Activated naive CD8-positive, alpha-beta T cell treated with anti-CD3 and anti-CD28 coated beads, Interleukin-2, amount 50 U/mL, for 24 hours (primary cell): ENCODE measurements around the gene FAM221B.
A peak's percentile ranks its signal among the peaks of the same experiment; 100 is the strongest.

Experiments used
- ATAC-seq: fragments of 150-1000 bp; cut with Tn5 transposase; one replicate; pipeline ENCODE4 v1.10.0; 2021
- DNase-seq: peaks from one replicate; pipeline ENCODE4 v3.0.0; 2021
- H3K27ac Mint-ChIP-seq: one replicate; pipeline ENCODE4 v1.8.0; 2021; ENCODE audit warnings: mild to moderate bottlenecking, mixed read lengths
- H3K27me3 Mint-ChIP-seq: one replicate; pipeline ENCODE4 v1.8.0; 2021; ENCODE audit warnings: mixed read lengths
- H3K36me3 Mint-ChIP-seq: one replicate; pipeline ENCODE4 v1.8.0; 2021; ENCODE audit warnings: low read depth, mixed read lengths
- H3K4me1 Mint-ChIP-seq: one replicate; pipeline ENCODE4 v1.8.0; 2021; ENCODE audit warnings: mixed read lengths
- H3K4me3 Mint-ChIP-seq: one replicate; pipeline ENCODE4 v1.8.0; 2021; ENCODE audit warnings: mild to moderate bottlenecking, moderate library complexity, mixed read lengths
- H3K9me3 Mint-ChIP-seq: one replicate; pipeline ENCODE4 v1.8.0; 2021; ENCODE audit warnings: mixed read lengths

The FAM221B gene

DNA sequence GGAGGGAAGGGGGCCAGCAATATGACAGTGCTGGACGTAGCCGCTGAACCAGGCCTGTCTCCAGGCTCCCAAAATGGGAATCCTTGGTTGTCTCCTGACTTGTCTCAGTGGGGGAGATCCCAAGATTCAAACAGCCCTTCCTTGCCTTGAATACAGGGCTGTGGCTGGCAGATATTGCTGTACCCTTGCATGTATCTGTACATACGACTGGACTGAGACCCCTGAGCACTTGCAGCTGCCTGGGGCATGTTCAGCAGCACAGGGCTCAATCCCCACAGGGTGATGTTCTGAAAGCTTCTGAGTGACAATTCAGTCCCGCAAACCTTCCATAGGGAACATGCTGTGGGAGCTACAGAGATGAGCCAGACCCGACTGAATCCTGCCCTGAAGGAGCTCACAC is 28.4 kb upstream of the FAM221B start:
- H3K27me3 Mint-ChIP-seq: peaks cover 2% of the 10 kb centered on the region
- DNase-seq (no peak), ATAC-seq (no peak)
- H3K27ac Mint-ChIP-seq: no peak overlapping the region
- no peaks in the 10 kb centered on the region for H3K4me1 Mint-ChIP-seq
- H3K9me3 Mint-ChIP-seq: no peaks in the 10 kb centered on the region
- no peak overlapping the region for H3K4me3 Mint-ChIP-seq
- H3K36me3 Mint-ChIP-seq: no peaks in the 10 kb centered on the region

DNA sequence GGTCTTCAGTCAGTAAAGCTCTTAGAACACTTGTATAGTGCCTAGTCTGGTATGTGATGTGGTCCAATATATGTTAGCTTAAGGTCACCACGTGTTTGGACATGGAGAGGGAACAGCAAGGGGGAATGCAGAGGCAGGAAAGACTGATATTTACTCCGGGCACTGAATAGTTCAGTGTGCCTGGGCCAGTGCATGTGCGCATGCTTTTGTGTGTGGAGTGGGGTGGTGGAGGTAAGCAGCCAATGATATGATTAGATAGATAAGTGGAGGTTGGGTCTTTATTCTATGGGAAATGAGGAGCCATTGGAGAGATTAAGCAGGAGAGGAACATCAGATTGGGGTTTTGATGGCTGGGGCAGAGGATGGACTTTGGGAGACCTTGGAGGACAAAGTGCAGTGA is 27.7 kb upstream of the FAM221B start:
- peaks cover under 1% of the 10 kb centered on the region for H3K27me3 Mint-ChIP-seq
- H3K36me3 Mint-ChIP-seq: no peaks in the 10 kb centered on the region
- ATAC-seq: no peak
- no peak for DNase-seq
- no peak overlapping the region for H3K27ac Mint-ChIP-seq
- no peaks in the 10 kb centered on the region for H3K4me1 Mint-ChIP-seq
- no peak overlapping the region for H3K4me3 Mint-ChIP-seq
- H3K9me3 Mint-ChIP-seq: no peaks in the 10 kb centered on the region

DNA sequence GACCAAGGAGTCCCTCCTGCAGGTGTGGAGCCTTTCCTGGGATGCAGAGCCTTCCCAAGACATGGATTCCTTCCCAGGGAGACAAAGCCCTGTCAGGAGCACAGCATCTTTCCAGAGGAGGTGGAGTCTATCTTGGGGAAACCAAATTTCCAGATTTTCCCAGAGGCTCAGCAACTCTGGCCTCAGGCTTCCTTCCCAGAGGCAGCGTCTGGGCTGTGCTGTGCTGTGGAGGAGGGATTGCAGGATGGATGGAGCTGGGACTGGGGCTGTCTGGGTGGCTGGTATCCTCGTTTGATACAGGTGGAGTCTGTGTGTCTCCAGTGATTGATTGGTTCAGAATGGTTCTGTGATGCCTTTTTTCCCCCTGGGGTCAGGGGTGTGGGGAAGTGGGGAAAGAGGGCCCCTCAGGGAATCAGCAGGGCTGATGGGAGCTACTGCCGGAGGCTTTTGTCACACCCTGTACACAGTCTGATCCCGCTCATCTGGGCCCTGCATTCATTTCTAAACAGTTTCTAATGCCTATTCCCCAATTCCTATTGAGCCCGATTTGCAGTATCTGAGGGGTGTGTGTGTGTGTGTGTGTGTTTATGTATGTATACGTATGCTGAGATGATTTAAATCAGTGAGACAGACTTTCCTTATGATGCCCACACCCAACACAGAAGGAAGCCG is 25.7 kb upstream of the FAM221B start:
- H3K36me3 Mint-ChIP-seq: no peaks in the 10 kb centered on the region
- H3K4me1 Mint-ChIP-seq: no peaks in the 10 kb centered on the region
- ATAC-seq (no peak), DNase-seq (no peak)
- H3K27ac Mint-ChIP-seq: no peak overlapping the region
- H3K9me3 Mint-ChIP-seq: no peaks in the 10 kb centered on the region
- H3K27me3 Mint-ChIP-seq: no peaks in the 10 kb centered on the region
- no peak overlapping the region for H3K4me3 Mint-ChIP-seq

DNA sequence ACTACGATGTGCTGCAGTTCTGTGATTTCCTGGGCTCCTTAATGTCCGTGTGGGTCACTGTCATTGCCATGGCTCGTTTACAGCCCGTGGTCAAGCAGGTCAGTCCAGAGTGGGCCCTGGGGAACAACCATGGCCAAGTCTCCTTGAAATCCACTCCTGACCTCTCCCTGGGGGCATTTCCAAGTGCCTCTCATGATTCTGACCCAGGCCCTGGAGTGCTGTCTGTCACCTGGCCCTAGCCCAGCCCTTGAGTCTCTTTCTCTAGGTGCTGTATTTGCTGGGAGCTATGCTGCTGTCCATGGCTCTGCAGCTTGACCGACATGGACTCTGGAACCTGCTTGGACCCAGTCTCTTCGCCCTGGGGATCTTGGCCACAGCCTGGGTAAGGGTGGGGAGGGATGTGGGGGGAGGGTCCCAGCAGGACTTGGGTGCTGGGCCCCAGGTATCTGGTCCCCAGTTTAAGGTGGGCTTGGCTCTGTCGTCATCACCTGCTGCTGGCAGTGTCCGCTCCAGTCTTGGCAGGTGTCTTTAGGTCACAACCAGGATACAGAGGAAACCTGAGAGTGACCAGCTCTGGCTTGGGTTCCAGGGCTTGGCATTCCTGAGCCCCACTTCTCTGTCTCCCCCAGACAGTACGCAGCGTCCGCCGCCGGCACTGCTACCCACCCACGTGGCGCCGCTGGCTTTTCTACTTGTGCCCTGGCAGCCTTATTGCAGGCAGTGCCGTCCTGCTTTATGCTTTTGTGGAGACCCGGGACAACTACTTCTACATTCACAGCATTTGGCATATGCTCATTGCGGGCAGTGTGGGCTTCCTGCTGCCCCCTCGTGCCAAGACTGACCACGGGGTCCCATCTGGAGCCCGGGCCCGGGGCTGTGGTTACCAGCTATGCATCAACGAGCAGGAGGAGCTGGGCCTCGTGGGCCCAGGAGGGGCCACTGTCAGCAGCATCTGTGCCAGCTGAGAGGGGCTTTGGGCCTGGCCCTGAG is 24.6 kb upstream of the FAM221B start:
- H3K36me3 Mint-ChIP-seq: no peaks in the 10 kb centered on the region
- peaks cover 6% of the 10 kb centered on the region for H3K4me1 Mint-ChIP-seq
- ATAC-seq: no peak
- peak overlapping the region; percentile 28 for H3K27ac Mint-ChIP-seq
- no peak for DNase-seq
- no peaks in the 10 kb centered on the region for H3K27me3 Mint-ChIP-seq
- H3K9me3 Mint-ChIP-seq: no peaks in the 10 kb centered on the region
- no peak overlapping the region for H3K4me3 Mint-ChIP-seq

DNA sequence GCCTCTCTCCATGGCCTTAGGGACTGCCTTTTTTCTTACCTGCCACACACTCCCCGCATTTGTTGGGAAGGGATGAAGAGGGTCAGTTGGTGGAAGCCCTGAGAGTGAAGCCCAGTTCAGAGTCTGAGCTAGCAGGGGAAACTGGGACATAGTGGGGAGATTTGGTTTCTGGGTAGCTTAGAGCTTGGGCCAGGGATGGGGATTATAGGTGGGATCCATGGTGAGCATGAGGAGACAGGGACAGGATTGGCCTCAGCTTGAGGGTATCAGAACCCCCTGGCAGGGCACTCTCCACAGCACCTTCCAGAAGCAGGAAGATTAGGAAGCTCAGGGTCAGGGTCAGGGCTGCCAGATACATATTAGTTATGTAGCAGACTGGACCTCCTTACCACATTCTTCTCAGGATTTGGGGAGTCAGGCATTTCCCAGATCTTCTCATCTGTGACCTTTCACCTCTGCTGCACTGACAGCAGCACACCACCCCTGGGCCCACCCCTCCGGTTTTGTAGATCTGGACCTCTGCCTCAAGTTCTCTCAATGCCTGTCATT is 23.8 kb upstream of the FAM221B start:
- peaks cover 14% of the 10 kb centered on the region for H3K4me1 Mint-ChIP-seq
- DNase-seq: no peak
- no peaks in the 10 kb centered on the region for H3K36me3 Mint-ChIP-seq
- peak overlapping the region; percentile 28 for H3K27ac Mint-ChIP-seq
- H3K4me3 Mint-ChIP-seq: no peak overlapping the region
- no peak for ATAC-seq
- H3K9me3 Mint-ChIP-seq: no peaks in the 10 kb centered on the region
- H3K27me3 Mint-ChIP-seq: no peaks in the 10 kb centered on the region

- DNase-seq (peak; percentile 56), ATAC-seq (peak; percentile 98)
- H3K4me3 Mint-ChIP-seq: peak overlapping the region; percentile 7
- H3K27ac Mint-ChIP-seq: peak overlapping the region; percentile 21
- peaks cover 38% of the 10 kb centered on the region for H3K4me1 Mint-ChIP-seq
- no peaks in the 10 kb centered on the region for H3K9me3 Mint-ChIP-seq
- no peaks in the 10 kb centered on the region for H3K36me3 Mint-ChIP-seq
- no peaks in the 10 kb centered on the region for H3K27me3 Mint-ChIP-seq
These were observed 19.4 kb upstream of the FAM221B start for GRCh38 chr9:35847792-35848572.

DNA sequence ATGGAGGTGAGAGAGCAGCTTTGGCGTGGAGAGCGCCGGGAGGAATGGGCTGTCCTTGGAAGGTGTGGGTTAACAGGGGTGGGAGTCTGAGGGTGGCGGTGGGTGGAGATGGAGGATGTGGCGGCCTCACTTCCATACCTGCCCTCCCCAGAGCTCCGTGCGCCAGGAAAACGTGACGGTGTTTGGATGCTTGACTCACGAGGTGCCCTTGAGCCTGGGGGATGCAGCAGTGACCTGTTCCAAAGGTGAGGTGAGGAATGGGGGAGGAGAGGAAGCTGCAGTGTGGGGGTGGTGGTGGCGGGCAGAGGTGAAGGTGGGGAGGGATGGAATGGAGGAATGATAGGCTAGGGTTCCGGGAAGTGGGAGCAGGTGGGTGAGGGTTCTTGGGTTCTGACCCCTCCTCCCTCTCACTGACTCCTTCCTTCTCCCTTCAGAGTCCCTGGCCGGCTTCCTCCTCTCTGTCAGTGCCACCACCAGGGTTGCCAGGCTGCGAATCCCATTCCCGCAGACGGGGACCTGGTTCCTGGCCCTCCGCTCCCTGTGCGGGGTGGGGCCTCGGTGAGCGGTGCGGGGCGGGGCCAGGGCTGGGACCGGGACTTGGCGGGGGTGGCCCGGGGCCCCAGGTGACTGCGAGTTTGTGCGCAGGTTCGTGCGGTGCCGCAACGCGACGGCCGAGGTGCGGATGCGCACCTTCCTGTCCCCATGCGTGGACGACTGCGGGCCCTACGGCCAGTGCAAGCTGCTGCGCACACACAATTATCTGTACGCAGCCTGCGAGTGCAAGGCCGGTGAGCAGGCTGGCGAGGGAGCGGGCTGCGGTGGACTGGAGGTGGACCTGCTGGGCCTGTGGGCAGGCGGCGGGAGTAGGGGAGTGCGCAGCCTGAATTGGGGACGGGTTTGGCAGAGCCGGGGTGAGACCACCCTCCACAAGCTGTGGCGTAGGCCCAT is 17.6 kb upstream of the FAM221B start:
- DNase-seq (no peak), ATAC-seq (no peak)
- no peaks in the 10 kb centered on the region for H3K27me3 Mint-ChIP-seq
- H3K36me3 Mint-ChIP-seq: no peaks in the 10 kb centered on the region
- H3K27ac Mint-ChIP-seq: peak overlapping the region; percentile 40
- peaks cover 38% of the 10 kb centered on the region for H3K4me1 Mint-ChIP-seq
- no peaks in the 10 kb centered on the region for H3K9me3 Mint-ChIP-seq
- H3K4me3 Mint-ChIP-seq: no peak overlapping the region

DNA sequence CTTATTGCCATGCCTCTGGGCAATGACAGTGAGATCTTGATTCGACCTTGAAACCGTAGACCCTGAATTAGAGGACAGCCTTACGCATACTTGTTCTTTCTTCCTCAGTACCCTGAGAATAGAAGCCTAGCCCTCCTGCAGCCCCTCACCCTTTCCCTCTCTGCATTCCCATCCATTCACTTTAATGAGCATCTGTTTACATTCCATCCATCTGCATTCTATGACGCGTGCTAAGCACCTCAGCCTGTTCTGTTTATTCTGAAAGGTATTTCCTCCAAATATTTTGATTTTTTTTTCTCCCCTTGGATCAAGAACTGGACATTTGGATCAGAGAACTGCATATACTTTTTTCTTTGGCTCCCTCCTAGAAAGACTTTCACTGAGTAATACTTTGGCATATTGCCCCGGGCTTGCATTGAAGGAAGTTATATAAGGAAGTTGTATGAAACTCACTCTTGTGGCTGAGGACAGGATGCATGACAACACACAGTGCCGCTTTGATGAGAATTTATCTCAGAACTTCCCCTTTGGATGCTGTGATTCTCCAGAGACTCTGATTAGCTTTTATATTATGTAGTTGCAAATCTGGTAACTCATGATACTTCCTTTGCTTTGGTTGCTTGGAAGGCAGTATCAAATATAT is 16.2 kb upstream of the FAM221B start:
- Mint-ChIP-seq H3K4me1 (peaks cover 40% of the 10 kb centered on the region), H3K36me3 (no peaks in the 10 kb centered on the region), H3K27ac (no peak overlapping the region), H3K9me3 (no peaks in the 10 kb centered on the region), H3K27me3 (no peaks in the 10 kb centered on the region), H3K4me3 (no peak overlapping the region)
- no peak for ATAC-seq
- DNase-seq: no peak

- no peak for ATAC-seq
- Mint-ChIP-seq H3K9me3 (no peaks in the 10 kb centered on the region), H3K27me3 (no peaks in the 10 kb centered on the region), H3K4me1 (peaks cover 30% of the 10 kb centered on the region), H3K36me3 (no peaks in the 10 kb centered on the region), H3K27ac (no peak overlapping the region), H3K4me3 (no peak overlapping the region)
- no peak for DNase-seq
These were observed 14.3 kb upstream of the FAM221B start for GRCh38 chr9:35842795-35843194.

- Mint-ChIP-seq H3K27me3 (no peaks in the 10 kb centered on the region), H3K4me1 (peaks cover 24% of the 10 kb centered on the region), H3K4me3 (no peak overlapping the region), H3K36me3 (no peaks in the 10 kb centered on the region), H3K27ac (no peak overlapping the region), H3K9me3 (no peaks in the 10 kb centered on the region)
- no peak for DNase-seq
- no peak for ATAC-seq
These were observed 13.7 kb upstream of the FAM221B start for GRCh38 chr9:35842020-35842745.

- ATAC-seq (no peak), DNase-seq (no peak)
- Mint-ChIP-seq H3K36me3 (no peaks in the 10 kb centered on the region), H3K4me3 (no peak overlapping the region), H3K9me3 (no peaks in the 10 kb centered on the region), H3K27me3 (no peaks in the 10 kb centered on the region), H3K4me1 (peaks cover 20% of the 10 kb centered on the region), H3K27ac (no peak overlapping the region)
These were observed 13.0 kb upstream of the FAM221B start for GRCh38 chr9:35841645-35841900.

- DNase-seq (no peak), ATAC-seq (no peak)
- no peaks in the 10 kb centered on the region for H3K9me3 Mint-ChIP-seq
- H3K4me3 Mint-ChIP-seq: no peak overlapping the region
- H3K27ac Mint-ChIP-seq: no peak overlapping the region
- H3K4me1 Mint-ChIP-seq: peaks cover 20% of the 10 kb centered on the region
- no peaks in the 10 kb centered on the region for H3K27me3 Mint-ChIP-seq
- H3K36me3 Mint-ChIP-seq: no peaks in the 10 kb centered on the region
These were observed 12.5 kb upstream of the FAM221B start for GRCh38 chr9:35840881-35841644.
